SK-N-MC (cell line): Measurements from ENCODE around the gene KRT35.

ENCODE experiments used
- EZH2 ChIP-seq: fragments of 200-600 bp; sonication (generic); IDR thresholded peaks from one replicate; pipeline ENCODE4 v1.6.1; 2017; ENCODE audit warnings: antibody characterized with exemption
- POLR2AphosphoS5 ChIP-seq: IDR thresholded peaks from 2 replicates; pipeline ENCODE4 v1.6.1; 2012; ENCODE audit warnings: mild to moderate bottlenecking, low read depth, low read length, borderline replicate concordance

DNA sequence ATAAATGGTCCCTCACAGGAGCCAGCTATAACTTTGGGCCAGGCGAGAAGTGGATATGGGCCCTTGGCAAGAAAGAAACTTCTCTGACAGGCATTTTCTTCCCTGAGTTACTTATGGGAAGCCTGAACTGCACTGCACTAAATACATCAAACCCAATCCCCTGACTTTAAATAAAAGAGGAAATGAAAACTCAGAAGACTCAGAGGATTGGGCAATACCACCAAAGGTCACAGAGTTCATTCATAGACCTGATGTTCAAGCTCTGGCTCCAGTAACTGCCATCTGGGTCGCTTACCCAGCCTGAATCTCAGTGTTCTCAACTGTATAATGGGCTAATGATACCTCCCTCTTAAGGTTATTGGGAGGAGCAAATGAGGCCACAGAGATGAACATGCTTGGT lies 815 bp downstream of the KRT35 start:
- TF ChIP-seq POLR2AphosphoS5, result no peak
- TF ChIP-seq EZH2, result no peak
